Measurements from ENCODE around the gene CNOT8. TPM values are rescaled to one million over a fixed set of nuclear protein-coding genes. Genes with fewer than 3 reads are reported as not detected.

The CNOT8 gene
- total RNA-seq, 4 donors from 2014 or later: 47.8 to 92.9 (median 65.4) TPM

DNA sequence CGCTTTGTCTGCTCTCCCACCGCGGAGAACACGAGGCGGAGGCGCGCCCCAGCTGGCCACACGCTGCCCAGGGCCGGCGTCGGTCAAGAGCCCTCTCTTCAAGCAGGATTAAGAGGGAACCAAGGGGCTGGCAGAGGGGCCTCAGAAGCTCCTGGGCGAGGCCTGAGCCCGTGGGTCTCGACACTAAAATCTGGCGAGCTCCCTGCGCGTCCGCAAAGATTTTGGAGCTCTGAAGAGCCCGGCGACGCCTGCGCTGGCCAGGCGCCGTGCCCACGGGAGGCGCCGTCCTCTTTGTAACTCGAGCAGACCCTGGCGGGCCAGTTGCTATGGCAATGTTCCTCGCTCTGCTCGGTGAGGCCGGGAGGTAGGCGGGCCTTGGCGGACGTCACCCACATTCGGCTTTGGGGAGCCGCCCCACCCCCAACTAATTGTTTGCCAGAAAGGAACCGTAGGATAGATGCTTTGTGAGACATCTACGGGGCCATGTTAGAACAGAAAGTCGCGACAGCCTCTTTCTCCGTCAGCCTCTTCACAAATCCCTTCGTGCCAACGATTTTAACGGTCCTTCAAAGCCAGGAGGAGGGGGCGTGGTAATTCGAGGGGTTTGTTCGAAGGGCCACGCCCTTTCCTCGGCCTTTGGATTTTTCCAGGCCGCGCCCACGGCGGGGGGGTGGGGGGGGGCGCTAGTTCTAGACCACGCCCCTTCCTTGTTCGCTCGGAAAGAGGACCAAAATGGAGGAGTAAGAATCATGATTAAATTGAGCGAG lies 714 bp upstream of the CNOT8 start:
- peak overlapping the region; percentile 83 for H3K4me3 ChIP-seq (ENCODE audit: low read depth, poor library complexity, severe bottlenecking)
- intact Hi-C loops (cut with DNase I; ENCODE audit: low total_unique reads): no loop called here
- peak; percentile 95 to 99 for DNase-seq (ENCODE audit: low spot score in 2 of 2)
- TF ChIP-seq, protein P1, sequence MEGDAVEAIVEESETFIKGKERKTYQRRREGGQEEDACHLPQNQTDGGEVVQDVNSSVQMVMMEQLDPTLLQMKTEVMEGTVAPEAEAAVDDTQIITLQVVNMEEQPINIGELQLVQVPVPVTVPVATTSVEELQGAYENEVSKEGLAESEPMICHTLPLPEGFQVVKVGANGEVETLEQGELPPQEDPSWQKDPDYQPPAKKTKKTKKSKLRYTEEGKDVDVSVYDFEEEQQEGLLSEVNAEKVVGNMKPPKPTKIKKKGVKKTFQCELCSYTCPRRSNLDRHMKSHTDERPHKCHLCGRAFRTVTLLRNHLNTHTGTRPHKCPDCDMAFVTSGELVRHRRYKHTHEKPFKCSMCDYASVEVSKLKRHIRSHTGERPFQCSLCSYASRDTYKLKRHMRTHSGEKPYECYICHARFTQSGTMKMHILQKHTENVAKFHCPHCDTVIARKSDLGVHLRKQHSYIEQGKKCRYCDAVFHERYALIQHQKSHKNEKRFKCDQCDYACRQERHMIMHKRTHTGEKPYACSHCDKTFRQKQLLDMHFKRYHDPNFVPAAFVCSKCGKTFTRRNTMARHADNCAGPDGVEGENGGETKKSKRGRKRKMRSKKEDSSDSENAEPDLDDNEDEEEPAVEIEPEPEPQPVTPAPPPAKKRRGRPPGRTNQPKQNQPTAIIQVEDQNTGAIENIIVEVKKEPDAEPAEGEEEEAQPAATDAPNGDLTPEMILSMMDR (IDR thresholded peaks at IDR 0.05): no peak
- TF ChIP-seq POLR2A (IDR thresholded peaks at IDR 0.05): no peak
- WGBS, 2 donors: 0 to 1% methylated on average over 48 to 55 of the region's 59 CpGs

GRCh38 chr5:154858972-154859871 lies 795 bp downstream of the CNOT8 start:
- no peak for TF ChIP-seq POLR2A (IDR thresholded peaks at IDR 0.05)
- TF ChIP-seq, protein P1 (IDR thresholded peaks at IDR 0.05): no peak
- H3K4me3 ChIP-seq (ENCODE audit: low read depth, poor library complexity, severe bottlenecking): peak overlapping the region; percentile 83
- WGBS, 2 donors: 0% methylated on average over 26 of the region's 26 CpGs
- intact Hi-C loops (cut with DNase I; ENCODE audit: low total_unique reads): no loop called here
- DNase-seq (ENCODE audit: low spot score in 2 of 2): no peak

- intact Hi-C loops (cut with DNase I; ENCODE audit: low total_unique reads): no loop called here
- 24 to 29% methylated on average over 5 of the region's 5 CpGs for WGBS, 2 donors
- H3K4me3 ChIP-seq (ENCODE audit: low read depth, poor library complexity, severe bottlenecking): no peak overlapping the region
- peak; percentile 62 to 90 for DNase-seq (ENCODE audit: low spot score in 2 of 2)
- TF ChIP-seq, protein P1 (IDR thresholded peaks at IDR 0.05): no peak
- no peak for TF ChIP-seq POLR2A (IDR thresholded peaks at IDR 0.05)
These were observed 1.7 kb downstream of the CNOT8 start for GRCh38 chr5:154860123-154860522.

- DNase-seq (ENCODE audit: low spot score in 2 of 2): no peak
- intact Hi-C loops (cut with DNase I; ENCODE audit: low total_unique reads): no loop called here
- no peak for TF ChIP-seq POLR2A (IDR thresholded peaks at IDR 0.05)
- TF ChIP-seq, protein P1 (IDR thresholded peaks at IDR 0.05): no peak
- WGBS, 2 donors: 35 to 39% methylated on average over 4 of the region's 4 CpGs
- no peak overlapping the region for H3K4me3 ChIP-seq (ENCODE audit: low read depth, poor library complexity, severe bottlenecking)
These were observed 2.3 kb downstream of the CNOT8 start for GRCh38 chr5:154860765-154861164.

- TF ChIP-seq, protein P1 (IDR thresholded peaks at IDR 0.05): no peak
- TF ChIP-seq POLR2A (IDR thresholded peaks at IDR 0.05): no peak
- intact Hi-C loops (cut with DNase I; ENCODE audit: low total_unique reads): no loop called here
- H3K4me3 ChIP-seq (ENCODE audit: low read depth, poor library complexity, severe bottlenecking): no peak overlapping the region
- 88 to 90% methylated on average over 8 of the region's 8 CpGs for WGBS, 2 donors
- no peak for DNase-seq (ENCODE audit: low spot score in 2 of 2)
These were observed 3.5 kb downstream of the CNOT8 start for GRCh38 chr5:154861946-154862345.

Measured in lower leg skin (tissue), 4 donors.